IMR-90 (cell line): ENCODE measurements around the gene FLII. TPM values are rescaled to one million over a fixed set of nuclear protein-coding genes. Genes with fewer than 3 reads are reported as not detected.
"Not testable (repeated sequence)": the region's sequence is repeated elsewhere in the genome, so short reads cannot be mapped to it uniquely, and the experiment has no call there.

Source experiments
- ATAC-seq: fragments of 200-7000 bp; cut with Tn5 transposase; 2 replicates; pipeline ENCODE4 v1.9.1; 2020; ENCODE audit warnings: low read depth, mild to moderate bottlenecking, moderate library complexity
- BruUV-seq: library from RNA; stranded (reverse); fragments of 400-500 nt; replicated peaks from 2 replicates; lab custom pipeline; 2021; lab: Mats Ljungman, UMichigan
- CTCF ChIA-PET: fragments of 300-600 bp; formaldehyde crosslinking; extraction: SDS; loops from one replicate; lab custom pipeline; 2021; ENCODE audit warnings: antibody characterized with exemption; lab: Yijun Ruan, JAX
- POLR2A ChIA-PET: fragments of 300-600 bp; sonication (Branson Sonifier 250); formaldehyde crosslinking; loops from one replicate; lab custom pipeline; 2022; ENCODE audit warnings: antibody characterized with exemption; ENCODE audit not compliant: unreplicated experiment; lab: Charles Lee
- DNase-seq: peaks from one replicate; pipeline ENCODE4 v3.0.0; 2013
- H2AFZ ChIP-seq: replicated peaks from 2 replicates; pipeline ENCODE3; 2013; ENCODE audit warnings: low read length, mild to moderate bottlenecking; ENCODE audit not compliant: poor library complexity
- H2AK5ac ChIP-seq: 2 replicates; pipeline ENCODE4 v1.6.1; 2013; ENCODE audit warnings: low read depth, low read length, inconsistent platforms
- H2AK9ac ChIP-seq: replicated peaks from 2 replicates; pipeline ENCODE3; 2013; ENCODE audit warnings: mild to moderate bottlenecking, low read depth, low read length, moderate library complexity; ENCODE audit not compliant: poor library complexity
- H2BK120ac ChIP-seq: 2 replicates; pipeline ENCODE4 v1.6.1; 2013; ENCODE audit warnings: low read depth, low read length, inconsistent platforms
- H2BK15ac ChIP-seq: 3 replicates; pipeline ENCODE4 v1.6.1; 2013; ENCODE audit warnings: low read depth, low read length, inconsistent platforms
- H2BK20ac ChIP-seq: 2 replicates; pipeline ENCODE4 v1.6.1; 2013; ENCODE audit warnings: low read depth, mild to moderate bottlenecking, inconsistent platforms, low read length, moderate library complexity
- H2BK5ac ChIP-seq: 2 replicates; pipeline ENCODE4 v1.6.1; 2013; ENCODE audit warnings: mild to moderate bottlenecking, low read depth, low read length, inconsistent platforms; ENCODE audit not compliant: poor library complexity, severe bottlenecking
- H3K14ac ChIP-seq: replicated peaks from 2 replicates; pipeline ENCODE4 v1.6.1; 2013; ENCODE audit warnings: low read depth, low read length, inconsistent platforms
- H3K18ac ChIP-seq: 2 replicates; pipeline ENCODE4 v1.6.1; 2013; ENCODE audit warnings: low read depth, low read length, control low read depth
- H3K23ac ChIP-seq: 2 replicates; pipeline ENCODE4 v1.6.1; 2013; ENCODE audit warnings: low read depth, low read length, inconsistent platforms
- H3K27ac ChIP-seq: 2 replicates; pipeline ENCODE4 v1.5.1; 2013; ENCODE audit warnings: mild to moderate bottlenecking, control low read depth, low read length; ENCODE audit not compliant: insufficient read depth
- H3K27me3 ChIP-seq: 2 replicates; pipeline ENCODE4 v1.6.1; 2013; ENCODE audit warnings: low read length; ENCODE audit not compliant: control insufficient read depth, insufficient read depth
- H3K36me3 ChIP-seq: 2 replicates; pipeline ENCODE4 v1.6.1; 2013; ENCODE audit warnings: low read length, mixed read lengths; ENCODE audit not compliant: control insufficient read depth, insufficient read depth
- H3K4ac ChIP-seq: 2 replicates; pipeline ENCODE4 v1.6.1; 2013; ENCODE audit warnings: low read depth, low read length, inconsistent platforms
- H3K4me1 ChIP-seq: 2 replicates; pipeline ENCODE4 v1.6.1; 2013; ENCODE audit warnings: low read length, mixed read lengths; ENCODE audit not compliant: control insufficient read depth, insufficient read depth
- H3K4me2 ChIP-seq: 2 replicates; pipeline ENCODE4 v1.6.1; 2013; ENCODE audit warnings: low read depth, mild to moderate bottlenecking, control low read depth, low read length, moderate library complexity
- H3K4me3 ChIP-seq: 2 replicates; pipeline ENCODE4 v1.5.1; 2013; ENCODE audit warnings: low read depth, mild to moderate bottlenecking, control low read depth, low read length, moderate library complexity; ENCODE audit not compliant: insufficient read depth
- H3K56ac ChIP-seq: 2 replicates; pipeline ENCODE4 v1.6.1; 2013; ENCODE audit warnings: low read length, inconsistent platforms; ENCODE audit not compliant: insufficient read depth; ENCODE audit errors: extremely low read depth
- H3K79me1 ChIP-seq, 2 experiments: 2 replicates each; pipeline ENCODE4 v1.6.1; 2013; ENCODE audit warnings: low read length in 2 of 2, inconsistent platforms in 1 of 2, low read depth in 1 of 2
- H3K9ac ChIP-seq: 2 replicates; pipeline ENCODE4 v1.6.1; 2013; ENCODE audit warnings: low read depth, low read length, control low read depth
- H3K9me1 ChIP-seq: 2 replicates; pipeline ENCODE4 v1.6.1; 2013; ENCODE audit warnings: low read length, inconsistent platforms; ENCODE audit not compliant: insufficient read depth
- H3K9me3 ChIP-seq: 2 replicates; pipeline ENCODE4 v1.6.1; 2013; ENCODE audit warnings: low read length; ENCODE audit not compliant: control insufficient read depth, insufficient read depth
- H4K20me1 ChIP-seq: 2 replicates; pipeline ENCODE4 v1.6.1; 2013; ENCODE audit warnings: low read length, inconsistent platforms; ENCODE audit not compliant: insufficient read depth
- H4K5ac ChIP-seq: 2 replicates; pipeline ENCODE4 v1.6.1; 2013; ENCODE audit warnings: mild to moderate bottlenecking, low read depth, low read length, control low read depth
- H4K8ac ChIP-seq, 2 experiments: 2 replicates each; pipeline ENCODE4 v1.6.1; 2013; ENCODE audit warnings: low read depth in 2 of 2, low read length in 2 of 2, control low read depth in 1 of 2, inconsistent platforms in 1 of 2
- H4K91ac ChIP-seq: 2 replicates; pipeline ENCODE4 v1.6.1; 2013; ENCODE audit warnings: low read depth, low read length, inconsistent platforms; ENCODE audit not compliant: insufficient read depth
- WGBS, 2 experiments: methylation state at CpG; one replicate each; pipeline versions ENCODE4 v1.1.5 to v1.1.7; 2013; ENCODE audit warnings: missing lambda C conversion rate in 2 of 2; ENCODE audit not compliant: insufficient read length in 1 of 2; ENCODE audit errors: extremely low coverage in 2 of 2; 5-methylcytosine and 5-hydroxymethylcytosine counted together
- dilution Hi-C: fragments of 300-500 bp; cut with HindIII; formaldehyde crosslinking; loops from one replicate; pipeline ENCODE4 v1.14.3; 2018; ENCODE audit warnings: low sequenced_read_pairs; ENCODE audit not compliant: unreplicated experiment
- in situ Hi-C: fragments of 300-500 bp; cut with MboI; formaldehyde crosslinking; loops from 3 replicates; pipeline ENCODE4 v1.14.3; 2019; ENCODE audit warnings: low sequenced_read_pairs, inconsistent platforms, mixed read lengths
- intact Hi-C: fragments of 100-400 bp; cut with micrococcal nuclease; formaldehyde crosslinking; loops from 2 replicates; pipeline ENCODE4 v1.10.0; 2022
- polyA plus RNA-seq, 3 experiments: library from polyadenylated mRNA; depleted of rRNA; stranded (reverse); fragments of >200 nt; gene quantifications; 2 replicates each; pipeline ENCODE4 v1.2.3, GENCODE V29; 2012; ENCODE audit warnings: low replicate concordance in 1 of 3
- total RNA-seq: library from RNA; depleted of rRNA; stranded (reverse); fragments of >200 nt; gene quantifications from 2 replicates; pipeline ENCODE4 v1.2.3, GENCODE V29; 2012

FLII gene
- total and polyA plus RNA-seq, 2 of the 4 experiments (the other 2 are of a cell fraction): 263 to 290 TPM

DNA sequence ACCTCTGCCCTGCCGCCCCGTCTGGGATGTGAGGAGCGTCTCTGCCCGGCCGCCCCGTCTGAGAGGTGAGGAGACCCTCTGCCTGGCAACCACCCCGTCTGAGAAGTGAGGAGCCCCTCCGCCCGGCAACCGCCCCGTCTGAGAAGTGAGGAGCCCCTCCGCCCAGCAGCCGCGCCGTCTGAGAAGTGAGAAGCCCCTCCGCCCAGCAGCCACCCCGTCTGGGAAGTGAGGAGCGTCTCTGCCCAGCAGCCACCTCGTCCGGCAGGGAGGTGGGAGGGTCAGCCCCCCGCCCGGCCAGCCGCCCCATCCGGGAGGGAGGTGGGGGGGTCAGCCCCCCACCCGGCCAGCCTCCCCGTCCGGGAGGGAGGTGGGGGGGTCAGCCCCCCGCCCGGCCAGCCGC, 39.5 kb upstream of the FLII start:
- H3K18ac ChIP-seq, H2AK5ac ChIP-seq, H2BK5ac ChIP-seq, H3K4me1 ChIP-seq, intact Hi-C loops, H2BK120ac ChIP-seq, H3K27ac ChIP-seq, CTCF ChIA-PET, DNase-seq, H3K9me1 ChIP-seq, H3K27me3 ChIP-seq, H3K14ac ChIP-seq, H2BK15ac ChIP-seq, H4K8ac ChIP-seq, POLR2A ChIA-PET, H2BK20ac ChIP-seq, H2AFZ ChIP-seq, H3K79me1 ChIP-seq, H3K4me3 ChIP-seq, H2AK9ac ChIP-seq, H4K91ac ChIP-seq, H3K9ac ChIP-seq, H3K56ac ChIP-seq, dilution Hi-C loops, H3K4ac ChIP-seq, H3K4me2 ChIP-seq, H4K20me1 ChIP-seq, H4K5ac ChIP-seq, BruUV-seq, H3K23ac ChIP-seq, ATAC-seq, H3K9me3 ChIP-seq, in situ Hi-C loops: not testable (repeated sequence)
- no CpG with 5 or more reads among the region's 30 CpGs for WGBS, 2 experiments
- H3K36me3 ChIP-seq: peaks cover 48% of the 10 kb centered on the region
